T-helper 1 cell treated with Interleukin-12 subunit alpha and Interleukin-12 subunit beta and Interleukin-4 antibody, amounts not matched to agents 30 μg/mL and 1 μg/mL, for 36 hours (primary cell): ENCODE measurements around the gene GGA3.
A peak's percentile ranks its signal among the peaks of the same experiment; 100 is the strongest.
"Not testable (repeated sequence)": the region's sequence is repeated elsewhere in the genome, so short reads cannot be mapped to it uniquely, and the experiment has no call there.

Source experiments
- H3K27ac Mint-ChIP-seq: one replicate; pipeline ENCODE4 v1.8.0; 2021; ENCODE audit warnings: mild to moderate bottlenecking, mixed read lengths
- H3K27me3 Mint-ChIP-seq: one replicate; pipeline ENCODE4 v1.8.0; 2021; ENCODE audit warnings: low read depth, mixed read lengths
- H3K36me3 Mint-ChIP-seq: one replicate; pipeline ENCODE4 v1.8.0; 2021; ENCODE audit warnings: low read depth, mixed read lengths
- H3K4me1 Mint-ChIP-seq: one replicate; pipeline ENCODE4 v1.8.0; 2021; ENCODE audit warnings: low read depth, mixed read lengths
- H3K4me3 Mint-ChIP-seq: one replicate; pipeline ENCODE4 v1.8.0; 2021; ENCODE audit warnings: mild to moderate bottlenecking, moderate library complexity, mixed read lengths
- H3K9me3 Mint-ChIP-seq: one replicate; pipeline ENCODE4 v1.8.0; 2021; ENCODE audit warnings: mixed read lengths

GGA3 gene

DNA sequence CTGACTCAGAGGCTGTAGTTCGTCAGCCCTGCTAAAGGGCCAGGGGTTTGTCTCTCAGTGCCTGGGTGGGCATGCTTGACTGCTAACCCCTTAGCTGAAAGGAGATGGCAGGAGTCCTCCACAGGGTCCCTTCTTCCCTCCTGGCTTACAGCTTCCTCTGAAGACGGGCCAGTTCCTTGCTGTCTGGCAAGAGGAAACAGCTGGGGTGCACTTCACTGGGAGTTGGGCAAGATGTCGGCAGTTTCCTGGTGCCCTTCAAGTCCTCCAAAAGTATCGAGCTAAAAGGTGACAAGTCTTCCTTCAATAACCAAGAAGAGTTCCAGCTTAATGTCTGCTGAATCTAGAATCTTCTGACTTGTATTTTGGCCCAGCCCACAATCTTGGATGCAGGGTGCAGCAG is 32.6 kb downstream of the GGA3 start:
- H3K36me3 Mint-ChIP-seq, result peaks cover 38% of the 10 kb centered on the region
- H3K9me3 Mint-ChIP-seq, result no peaks in the 10 kb centered on the region
- no peaks in the 10 kb centered on the region for H3K4me1 Mint-ChIP-seq
- H3K27me3 Mint-ChIP-seq, result no peaks in the 10 kb centered on the region
- H3K27ac Mint-ChIP-seq, result no peak overlapping the region
- no peak overlapping the region for H3K4me3 Mint-ChIP-seq

GRCh38 chr17:75228305-75228704 is 33.1 kb downstream of the GGA3 start:
- peaks cover 40% of the 10 kb centered on the region for H3K36me3 Mint-ChIP-seq
- no peaks in the 10 kb centered on the region for H3K4me1 Mint-ChIP-seq
- no peak overlapping the region for H3K27ac Mint-ChIP-seq
- H3K4me3 Mint-ChIP-seq, result no peak overlapping the region
- no peaks in the 10 kb centered on the region for H3K27me3 Mint-ChIP-seq
- no peaks in the 10 kb centered on the region for H3K9me3 Mint-ChIP-seq

- no peak overlapping the region for H3K4me3 Mint-ChIP-seq
- no peaks in the 10 kb centered on the region for H3K9me3 Mint-ChIP-seq
- no peak overlapping the region for H3K27ac Mint-ChIP-seq
- no peaks in the 10 kb centered on the region for H3K27me3 Mint-ChIP-seq
- peaks cover 35% of the 10 kb centered on the region for H3K36me3 Mint-ChIP-seq
- no peaks in the 10 kb centered on the region for H3K4me1 Mint-ChIP-seq
These were observed 33.7 kb downstream of the GGA3 start for GRCh38 chr17:75227729-75228128.

DNA sequence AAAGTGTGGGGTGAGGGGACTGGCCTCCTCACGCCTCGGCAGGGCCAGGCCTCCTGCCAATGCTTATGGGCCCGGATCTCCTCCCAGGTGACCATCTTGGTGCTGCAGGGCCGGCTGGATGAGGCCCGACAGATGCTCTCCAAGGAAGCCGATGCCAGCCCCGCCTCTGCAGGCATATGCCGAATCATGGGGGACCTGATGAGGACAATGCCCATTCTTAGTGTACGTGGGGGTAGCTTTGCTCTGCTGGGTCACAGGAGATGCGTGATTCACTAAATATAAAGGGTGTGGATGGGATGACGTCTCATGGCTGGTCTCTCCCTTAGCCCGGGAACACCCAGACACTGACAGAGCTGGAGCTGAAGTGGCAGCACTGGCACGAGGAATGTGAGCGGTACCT is 36.4 kb downstream of the GGA3 start:
- H3K36me3 Mint-ChIP-seq, result peaks cover 30% of the 10 kb centered on the region
- H3K4me1 Mint-ChIP-seq, result no peaks in the 10 kb centered on the region
- H3K27ac Mint-ChIP-seq, result no peak overlapping the region

GRCh38 chr17:75219815-75220214 is 41.6 kb downstream of the GGA3 start:
- Mint-ChIP-seq H3K27ac (no peak overlapping the region), H3K36me3 (peaks cover 27% of the 10 kb centered on the region), H3K4me3 (no peak overlapping the region), H3K27me3 (no peaks in the 10 kb centered on the region), H3K4me1 (no peaks in the 10 kb centered on the region), H3K9me3 (no peaks in the 10 kb centered on the region)

More for the DNA sequence above, 36.4 kb downstream of the GGA3 start:
- H3K27me3 Mint-ChIP-seq, result no peaks in the 10 kb centered on the region
- H3K4me3 Mint-ChIP-seq, result no peak overlapping the region
- H3K9me3 Mint-ChIP-seq, result no peaks in the 10 kb centered on the region

DNA sequence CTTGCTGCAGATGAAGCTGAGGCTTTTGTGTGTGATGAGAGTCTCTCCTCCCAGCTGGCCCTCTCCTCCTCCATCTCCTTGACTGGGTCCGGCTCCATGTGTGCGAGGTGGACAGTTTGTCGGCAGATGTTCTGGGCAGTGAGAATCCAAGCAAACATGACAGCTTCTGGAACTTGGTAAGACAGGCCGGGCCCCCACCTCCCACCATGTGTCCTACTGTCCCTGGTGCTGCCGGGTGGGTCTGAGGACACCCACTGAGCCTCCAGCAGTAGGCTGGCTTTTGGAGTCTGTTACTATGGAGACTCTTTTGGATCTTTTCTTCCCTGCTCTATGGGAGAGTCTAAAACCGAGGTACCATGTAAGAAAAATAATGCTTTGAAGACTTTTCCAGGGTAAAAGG is 43.3 kb downstream of the GGA3 start:
- peaks cover 23% of the 10 kb centered on the region for H3K36me3 Mint-ChIP-seq
- no peaks in the 10 kb centered on the region for H3K9me3 Mint-ChIP-seq
- H3K27me3 Mint-ChIP-seq, result no peaks in the 10 kb centered on the region
- H3K27ac Mint-ChIP-seq, result no peak overlapping the region
- no peaks in the 10 kb centered on the region for H3K4me1 Mint-ChIP-seq
- no peak overlapping the region for H3K4me3 Mint-ChIP-seq

- Mint-ChIP-seq H3K36me3 (peaks cover 21% of the 10 kb centered on the region), H3K4me1 (peaks cover 7% of the 10 kb centered on the region), H3K9me3 (no peaks in the 10 kb centered on the region), H3K27me3 (no peaks in the 10 kb centered on the region), H3K4me3 (no peak overlapping the region), H3K27ac (no peak overlapping the region)
These were observed 52.3 kb downstream of the GGA3 start for GRCh38 chr17:75209061-75209460.

GRCh38 chr17:75208161-75208560 is 53.2 kb downstream of the GGA3 start:
- Mint-ChIP-seq H3K27ac (no peak overlapping the region), H3K27me3 (no peaks in the 10 kb centered on the region), H3K4me1 (peaks cover 7% of the 10 kb centered on the region), H3K36me3 (peaks cover 19% of the 10 kb centered on the region), H3K4me3 (no peak overlapping the region), H3K9me3 (no peaks in the 10 kb centered on the region)

GRCh38 chr17:75207760-75208159 is 53.6 kb downstream of the GGA3 start:
- Mint-ChIP-seq H3K4me1 (peaks cover 7% of the 10 kb centered on the region), H3K27ac (no peak overlapping the region), H3K4me3 (no peak overlapping the region), H3K36me3 (peaks cover 17% of the 10 kb centered on the region), H3K27me3 (no peaks in the 10 kb centered on the region), H3K9me3 (no peaks in the 10 kb centered on the region)

DNA sequence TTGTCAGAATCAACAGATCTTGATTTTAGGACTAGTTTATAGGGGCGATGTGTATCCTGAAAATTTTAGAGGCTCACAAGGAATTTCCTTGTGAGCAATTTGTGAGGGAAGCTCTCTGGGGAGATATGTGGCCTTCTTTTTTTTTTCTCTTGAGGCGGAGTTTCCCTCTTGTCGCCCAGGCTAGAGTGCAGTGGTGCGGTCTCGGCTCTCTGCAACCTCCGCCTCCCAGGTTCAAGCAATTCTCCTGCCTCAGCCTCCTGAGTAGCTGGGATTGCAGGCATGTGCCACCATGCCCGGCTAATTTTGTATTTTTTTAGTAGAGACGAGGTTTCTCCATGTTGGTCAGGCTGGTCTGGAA is 54.4 kb downstream of the GGA3 start:
- not testable (repeated sequence) for H3K27me3 Mint-ChIP-seq, H3K9me3 Mint-ChIP-seq, H3K4me1 Mint-ChIP-seq, H3K27ac Mint-ChIP-seq
- peaks cover 17% of the 10 kb centered on the region for H3K36me3 Mint-ChIP-seq
- H3K4me3 Mint-ChIP-seq, result peak overlapping the region; percentile 97

GRCh38 chr17:75205793-75206163 is 55.6 kb downstream of the GGA3 start:
- H3K27me3 Mint-ChIP-seq, result no peaks in the 10 kb centered on the region
- peaks cover 11% of the 10 kb centered on the region for H3K4me1 Mint-ChIP-seq

DNA sequence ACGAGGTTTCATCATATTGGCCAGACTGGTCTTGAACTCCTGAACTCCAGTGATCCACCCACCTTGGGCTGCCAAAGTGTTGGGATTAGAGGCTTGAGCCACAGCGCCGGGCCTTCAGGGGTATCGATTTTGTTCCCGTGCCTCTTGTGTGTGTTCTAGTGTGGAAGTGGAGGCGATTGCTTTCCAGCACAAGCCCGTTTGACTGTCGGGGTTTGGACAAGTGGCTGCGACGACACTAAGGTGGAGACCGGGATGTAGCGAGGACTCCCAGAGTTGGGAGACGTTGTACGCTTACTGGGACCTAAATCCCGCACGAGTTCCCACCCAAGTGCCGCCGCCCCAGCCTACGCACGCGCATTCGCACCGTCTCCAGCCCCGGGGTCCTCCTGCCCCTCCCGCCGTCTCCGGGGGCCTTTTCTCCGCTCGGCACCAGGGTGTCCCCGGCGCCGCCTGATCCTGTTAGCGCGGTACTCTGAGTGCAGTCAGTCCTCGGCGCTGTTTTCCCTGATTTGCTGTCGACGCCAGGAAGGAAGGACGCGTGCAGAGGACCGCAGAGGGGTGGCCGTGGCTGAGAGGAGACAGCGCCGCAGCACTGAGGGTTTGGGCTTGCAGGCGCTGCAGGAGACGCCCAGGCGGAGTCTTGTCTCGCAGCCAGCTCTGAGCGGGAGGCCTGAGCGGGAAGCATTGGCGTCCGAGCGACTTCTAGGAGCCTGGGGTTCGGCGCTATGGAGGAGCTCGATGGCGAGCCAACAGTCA is 56.2 kb downstream of the GGA3 start, which contains the start of gene NUP85:
Gene NUP85, plus strand, starts transcription at position 643 of the 756 bp plus-strand sequence. Its CDS starts 83 bp downstream, at position 726.
- peaks cover 7% of the 10 kb centered on the region for H3K36me3 Mint-ChIP-seq
- no peaks in the 10 kb centered on the region for H3K27me3 Mint-ChIP-seq
- peak within 1 kb of the TSS; percentile 97 for H3K4me3 Mint-ChIP-seq
- H3K9me3 Mint-ChIP-seq, result no peaks in the 10 kb centered on the region
- peaks cover 11% of the 10 kb centered on the region for H3K4me1 Mint-ChIP-seq
- peak within 1 kb of the TSS; percentile 94 for H3K27ac Mint-ChIP-seq

More at GRCh38 chr17:75205793-75206163, 55.6 kb downstream of the GGA3 start:
- Mint-ChIP-seq H3K27ac (peak overlapping the region; percentile 94), H3K36me3 (peaks cover 10% of the 10 kb centered on the region), H3K9me3 (no peaks in the 10 kb centered on the region), H3K4me3 (peak overlapping the region; percentile 97)

DNA sequence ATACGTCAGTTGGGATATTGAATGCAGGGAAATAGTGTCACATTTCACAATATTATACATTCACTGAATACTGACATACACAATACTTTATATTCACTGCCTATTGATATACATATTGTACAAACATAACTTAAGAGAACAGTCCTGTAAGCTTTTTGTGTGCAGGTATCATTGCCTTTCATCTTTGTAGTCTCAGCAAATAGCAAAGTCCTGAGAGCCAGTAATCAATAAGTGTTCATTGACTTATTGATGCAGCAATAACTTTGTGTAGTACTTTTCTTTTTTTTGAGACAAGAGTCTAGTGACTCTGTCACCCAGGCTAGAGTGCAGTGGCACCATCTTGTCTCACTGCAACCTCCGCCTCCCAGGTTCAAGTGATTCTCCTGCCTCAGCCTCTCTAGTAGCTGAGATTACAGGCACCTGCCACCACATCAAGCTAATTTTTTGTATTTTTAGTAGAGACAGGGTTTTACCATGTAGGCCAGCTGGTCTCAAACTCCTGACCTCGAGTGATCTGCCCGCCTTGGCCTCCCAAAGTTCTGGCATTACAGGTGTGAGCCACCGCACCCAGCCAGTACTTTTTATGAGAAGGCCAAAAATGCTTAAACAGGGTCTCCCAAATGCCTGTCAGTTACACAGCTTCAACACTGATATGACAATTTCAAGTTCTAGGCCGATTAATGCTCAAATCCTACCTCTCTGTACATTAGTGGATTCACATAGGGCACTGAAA is 61.4 kb downstream of the GGA3 start:
- H3K4me1 Mint-ChIP-seq, result peaks cover 6% of the 10 kb centered on the region
- no peaks in the 10 kb centered on the region for H3K9me3 Mint-ChIP-seq
- no peaks in the 10 kb centered on the region for H3K36me3 Mint-ChIP-seq
- H3K27ac Mint-ChIP-seq, result no peak overlapping the region
- no peaks in the 10 kb centered on the region for H3K27me3 Mint-ChIP-seq
- H3K4me3 Mint-ChIP-seq, result no peak overlapping the region

GRCh38 chr17:75194879-75195278 is 66.5 kb downstream of the GGA3 start:
- Mint-ChIP-seq H3K27ac (no peak overlapping the region), H3K4me3 (no peak overlapping the region), H3K36me3 (no peaks in the 10 kb centered on the region), H3K4me1 (no peaks in the 10 kb centered on the region), H3K9me3 (no peaks in the 10 kb centered on the region), H3K27me3 (no peaks in the 10 kb centered on the region)

DNA sequence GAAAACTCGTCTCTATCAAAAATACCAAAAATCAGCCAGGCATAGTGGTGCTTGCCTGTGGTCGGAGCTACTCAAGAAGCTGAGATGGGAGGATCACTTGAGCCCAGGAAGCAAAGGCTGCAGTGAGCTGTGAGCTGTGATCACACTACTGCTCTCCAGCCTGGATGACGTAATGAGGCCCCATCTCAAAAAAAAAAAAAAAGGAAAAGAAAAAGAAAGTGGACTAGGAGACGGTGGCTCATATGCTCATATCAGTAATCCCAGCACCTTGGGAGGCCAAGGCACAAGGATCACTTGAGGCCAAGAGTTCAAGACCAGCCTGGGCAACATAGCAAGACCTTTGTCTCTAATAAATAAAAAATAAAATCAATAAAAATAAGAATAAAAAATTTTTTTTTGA is 69.8 kb downstream of the GGA3 start:
- no peaks in the 10 kb centered on the region for H3K27me3 Mint-ChIP-seq
- H3K9me3 Mint-ChIP-seq, result no peaks in the 10 kb centered on the region
- H3K27ac Mint-ChIP-seq, result no peak overlapping the region
- H3K36me3 Mint-ChIP-seq, result no peaks in the 10 kb centered on the region
- peaks cover 6% of the 10 kb centered on the region for H3K4me1 Mint-ChIP-seq
- H3K4me3 Mint-ChIP-seq, result no peak overlapping the region
